ENCODE data around the gene USP3.

DNA sequence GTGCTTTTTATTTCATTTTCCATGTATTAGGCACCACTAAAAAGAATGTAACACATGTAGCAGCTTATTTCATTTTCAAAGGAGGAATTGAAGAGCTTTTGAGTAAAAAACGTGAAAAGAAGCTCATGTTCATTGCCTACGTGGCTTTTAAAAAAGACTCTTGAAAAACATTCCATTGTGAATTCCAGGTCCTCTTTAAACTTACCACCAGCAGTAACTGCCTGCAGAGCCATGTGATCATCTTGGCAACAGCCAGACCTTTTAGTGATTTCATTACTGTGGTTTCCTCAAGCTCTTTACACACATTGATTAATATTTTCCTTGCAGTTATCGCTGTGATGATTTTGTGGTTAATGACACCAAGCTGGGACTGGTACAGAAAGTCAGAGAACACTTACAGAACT is 49.0 kb downstream of the USP3 start:
- TF ChIP-seq CTCF (IDR thresholded peaks at IDR 0.05 in 4 of 5, conservative IDR thresholded peaks at IDR 0.05 in 1 of 5) (no peak), POLR2A (IDR thresholded peaks at IDR 0.05) (no peak)

All from gastrocnemius medialis (tissue), 4 donors.